Panc1 (cell line): ENCODE data around the gene NOS1AP. TPM values are rescaled to one million over a fixed set of nuclear protein-coding genes. Genes with fewer than 3 reads are reported as not detected.

Experiments
- ATAC-seq: fragments of 200-7000 bp; cut with Tn5 transposase; 2 replicates; pipeline ENCODE4 v1.9.1; 2020; ENCODE audit warnings: mild to moderate bottlenecking, moderate library complexity
- BruUV-seq: library from RNA; stranded (reverse); fragments of 400-500 nt; replicated peaks from 2 replicates; lab custom pipeline; 2021; lab: Mats Ljungman, UMichigan
- CTCF ChIA-PET: fragments of 300-600 bp; sonication (Branson Sonifier 250); formaldehyde crosslinking; loops from one replicate; lab custom pipeline; 2022; ENCODE audit warnings: antibody characterized with exemption; lab: Charles Lee
- POLR2A ChIA-PET: fragments of 300-600 bp; sonication (Branson Sonifier 250); formaldehyde crosslinking; loops from one replicate; lab custom pipeline; 2022; ENCODE audit warnings: antibody characterized with exemption; lab: Charles Lee
- DNase-seq: peaks from one replicate; pipeline ENCODE4 v3.0.0-alpha.2; 2010; ENCODE audit warnings: low read depth, low spot score
- H3K27ac ChIP-seq: 2 replicates; pipeline ENCODE4 v1.5.1; 2011; ENCODE audit warnings: mild to moderate bottlenecking, low read length, inconsistent platforms
- H3K27me3 ChIP-seq: fragments of 200-500 bp; sonication (Bioruptor generic); 2 replicates; pipeline ENCODE4 v1.6.0; 2014; ENCODE audit warnings: low read length, inconsistent platforms; ENCODE audit not compliant: control insufficient read depth, insufficient read depth
- H3K36me3 ChIP-seq: fragments of 200-500 bp; sonication (Bioruptor generic); 2 replicates; pipeline ENCODE4 v1.5.1; 2014; ENCODE audit warnings: inconsistent platforms, mild to moderate bottlenecking, low read length, moderate library complexity; ENCODE audit not compliant: control insufficient read depth, insufficient read depth
- H3K4me1 ChIP-seq: 2 replicates; pipeline ENCODE4 v1.5.1; 2011; ENCODE audit warnings: inconsistent platforms, mild to moderate bottlenecking, low read length, moderate library complexity; ENCODE audit not compliant: control insufficient read depth, insufficient read depth
- H3K4me3 ChIP-seq, 2 experiments: 2 replicates each; pipeline ENCODE4 v1.5.1; 2011 to 2012; ENCODE audit warnings: low read depth in 2 of 2, low read length in 2 of 2, mild to moderate bottlenecking in 2 of 2, inconsistent platforms in 1 of 2, moderate library complexity in 1 of 2
- H3K9me3 ChIP-seq: fragments of 200-500 bp; sonication (Bioruptor generic); 2 replicates; pipeline ENCODE4 v1.5.1; 2014; ENCODE audit warnings: low read depth, mild to moderate bottlenecking, inconsistent platforms, low read length, moderate library complexity; ENCODE audit not compliant: control insufficient read depth, insufficient read depth
- CTCF ChIP-seq: fragments of 450-650 bp; IDR thresholded peaks from 2 replicates; pipeline ENCODE4 v1.5.1; 2017; ENCODE audit warnings: mild to moderate bottlenecking
- POLR2AphosphoS5 ChIP-seq: IDR thresholded peaks from 2 replicates; pipeline ENCODE4 v1.6.1; 2012; ENCODE audit warnings: mild to moderate bottlenecking, low read depth, low read length, moderate library complexity
- REST ChIP-seq, 2 experiments: IDR thresholded peaks; 2 replicates each; pipeline ENCODE4 v1.6.1; 2011 to 2012; ENCODE audit warnings: low read depth in 2 of 2, control low read depth in 1 of 2, low read length in 1 of 2, mild to moderate bottlenecking in 1 of 2, moderate library complexity in 1 of 2; ENCODE audit not compliant: insufficient read depth in 1 of 2
- SIN3A ChIP-seq: IDR thresholded peaks from 2 replicates; pipeline ENCODE4 v1.6.1; 2012; ENCODE audit warnings: low read depth, mild to moderate bottlenecking, low read length, moderate library complexity, borderline replicate concordance; ENCODE audit not compliant: insufficient read depth
- TCF7L2 ChIP-seq: IDR thresholded peaks from 2 replicates; pipeline ENCODE4 v1.6.1; 2011; ENCODE audit warnings: mild to moderate bottlenecking, low read depth, low read length, inconsistent platforms
- in situ Hi-C: cut with HindIII; loops from 2 replicates; pipeline ENCODE4 v1.10.0; 2016; ENCODE audit warnings: low sequenced_read_pairs, low pct_unique_long_range_greater_than_20kb
- intact Hi-C: fragments of 100-400 bp; cut with micrococcal nuclease; formaldehyde crosslinking; loops from one replicate; pipeline ENCODE4 v1.10.0; 2022; ENCODE audit not compliant: unreplicated experiment
- total RNA-seq: library from RNA; stranded (reverse); gene quantifications from one replicate; pipeline ENCODE4 v1.2.1, GENCODE V29; 2021; ENCODE audit not compliant: unreplicated experiment

The NOS1AP gene
- total RNA-seq, 1 experiment from 2014 or later = 27.9 TPM

- DNase-seq = no peak
- CTCF ChIA-PET = no interaction called here
Measured at GRCh38 chr1:162215902-162216301, 146.4 kb downstream of the NOS1AP start.

GRCh38 chr1:162216604-162217003, 147.1 kb downstream of the NOS1AP start:
- ATAC-seq (no peak), DNase-seq (no peak)
- CTCF ChIA-PET = no interaction called here
- Histone ChIP-seq H3K4me1 (peaks cover 94% of the 10 kb centered on the region), H3K4me3 (no peak overlapping the region), H3K36me3 (no peaks in the 10 kb centered on the region), H3K27me3 (no peaks in the 10 kb centered on the region), H3K27ac (peak overlapping the region; percentile 98), H3K9me3 (no peaks in the 10 kb centered on the region)
- no TSS peak for BruUV-seq
- POLR2A ChIA-PET = no interaction called here
- intact Hi-C loops = no loop called here
- in situ Hi-C loops = no loop called here
- TF ChIP-seq SIN3A (no peak), REST (IDR thresholded peaks at IDR 0.05; ENCODE audit: insufficient read depth in 1 of 2, low read depth in 2 of 2, low read length in 1 of 2) (no peak), TCF7L2 (no peak)

More at GRCh38 chr1:162215902-162216301, 146.4 kb downstream of the NOS1AP start:
- Histone ChIP-seq H3K4me3 (no peak overlapping the region), H3K36me3 (no peaks in the 10 kb centered on the region), H3K4me1 (peaks cover 95% of the 10 kb centered on the region), H3K9me3 (no peaks in the 10 kb centered on the region), H3K27me3 (no peaks in the 10 kb centered on the region), H3K27ac (peak overlapping the region; percentile 98)
- no peak for TF ChIP-seq TCF7L2
- no peak for TF ChIP-seq POLR2AphosphoS5
- TF ChIP-seq REST (IDR thresholded peaks at IDR 0.05; ENCODE audit: insufficient read depth in 1 of 2, low read depth in 2 of 2, low read length in 1 of 2) = no peak
- TF ChIP-seq SIN3A = no peak
- no peak for TF ChIP-seq CTCF
- in situ Hi-C loops = no loop called here
- ATAC-seq = no peak
- BruUV-seq = no TSS peak
- POLR2A ChIA-PET = no interaction called here
- intact Hi-C loops = no loop called here
